ENCODE data around the gene FAM222B.

DNA sequence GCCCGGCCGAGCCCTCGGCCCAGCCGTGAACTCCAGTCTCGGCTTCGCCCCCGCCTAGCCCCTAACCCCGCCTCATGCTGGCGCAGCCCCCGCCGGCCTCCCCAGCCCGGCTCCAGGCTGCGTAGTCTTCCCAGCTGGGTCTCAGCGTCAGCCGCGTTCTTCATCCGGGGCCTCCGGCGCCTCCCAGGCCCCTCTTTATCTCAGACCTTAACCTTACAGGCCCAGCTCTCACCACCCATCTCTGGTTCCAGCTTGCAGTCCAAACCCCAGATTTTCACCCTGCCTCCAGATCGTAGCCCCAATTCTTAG, 130.9 kb downstream of the FAM222B start, which contains the start of gene PROCA1:
- TF ChIP-seq, protein P1, sequence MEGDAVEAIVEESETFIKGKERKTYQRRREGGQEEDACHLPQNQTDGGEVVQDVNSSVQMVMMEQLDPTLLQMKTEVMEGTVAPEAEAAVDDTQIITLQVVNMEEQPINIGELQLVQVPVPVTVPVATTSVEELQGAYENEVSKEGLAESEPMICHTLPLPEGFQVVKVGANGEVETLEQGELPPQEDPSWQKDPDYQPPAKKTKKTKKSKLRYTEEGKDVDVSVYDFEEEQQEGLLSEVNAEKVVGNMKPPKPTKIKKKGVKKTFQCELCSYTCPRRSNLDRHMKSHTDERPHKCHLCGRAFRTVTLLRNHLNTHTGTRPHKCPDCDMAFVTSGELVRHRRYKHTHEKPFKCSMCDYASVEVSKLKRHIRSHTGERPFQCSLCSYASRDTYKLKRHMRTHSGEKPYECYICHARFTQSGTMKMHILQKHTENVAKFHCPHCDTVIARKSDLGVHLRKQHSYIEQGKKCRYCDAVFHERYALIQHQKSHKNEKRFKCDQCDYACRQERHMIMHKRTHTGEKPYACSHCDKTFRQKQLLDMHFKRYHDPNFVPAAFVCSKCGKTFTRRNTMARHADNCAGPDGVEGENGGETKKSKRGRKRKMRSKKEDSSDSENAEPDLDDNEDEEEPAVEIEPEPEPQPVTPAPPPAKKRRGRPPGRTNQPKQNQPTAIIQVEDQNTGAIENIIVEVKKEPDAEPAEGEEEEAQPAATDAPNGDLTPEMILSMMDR (IDR thresholded peaks at IDR 0.05) = no peak
- TF ChIP-seq EZH2 (IDR thresholded peaks at IDR 0.05; ENCODE audit: borderline replicate concordance, insufficient read depth, low read depth, low read length, poor library complexity, severe bottlenecking) = no peak
